ENCODE data around the gene RBM20.

DNA sequence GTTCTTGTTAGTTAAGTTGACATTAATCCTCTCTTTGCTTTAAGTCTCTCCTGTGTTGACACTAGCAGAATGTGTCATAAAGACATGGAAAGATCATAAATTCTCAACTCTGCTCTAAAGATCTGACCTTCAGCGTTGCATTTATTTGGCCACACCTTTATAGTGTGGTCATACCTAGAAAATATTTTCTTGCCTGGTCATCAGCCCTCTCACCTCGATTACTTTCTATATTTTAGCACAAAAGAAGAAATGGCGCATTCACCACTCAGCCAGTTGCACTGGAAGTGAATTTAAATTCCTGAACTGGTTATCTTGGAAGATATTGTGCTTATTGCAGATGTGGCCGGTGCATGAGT, 130.9 kb downstream of the RBM20 start:
- TF ChIP-seq NR3C1 (CRISPR knock-in tag; IDR thresholded peaks at IDR 0.05), result no peak
- no peak for TF ChIP-seq MTA1 (CRISPR knock-in tag; IDR thresholded peaks at IDR 0.05; ENCODE audit: borderline replicate concordance)
- no peak for TF ChIP-seq TCF7L2 (IDR thresholded peaks at IDR 0.05; ENCODE audit: low read depth, low read length)
- TF ChIP-seq ZNF558 (CRISPR knock-in tag; IDR thresholded peaks at IDR 0.05; ENCODE audit: borderline replicate concordance), result no peak
- TF ChIP-seq HCFC1 (IDR thresholded peaks at IDR 0.05; ENCODE audit: low read depth, low read length), result no peak
- TF ChIP-seq, protein P1, sequence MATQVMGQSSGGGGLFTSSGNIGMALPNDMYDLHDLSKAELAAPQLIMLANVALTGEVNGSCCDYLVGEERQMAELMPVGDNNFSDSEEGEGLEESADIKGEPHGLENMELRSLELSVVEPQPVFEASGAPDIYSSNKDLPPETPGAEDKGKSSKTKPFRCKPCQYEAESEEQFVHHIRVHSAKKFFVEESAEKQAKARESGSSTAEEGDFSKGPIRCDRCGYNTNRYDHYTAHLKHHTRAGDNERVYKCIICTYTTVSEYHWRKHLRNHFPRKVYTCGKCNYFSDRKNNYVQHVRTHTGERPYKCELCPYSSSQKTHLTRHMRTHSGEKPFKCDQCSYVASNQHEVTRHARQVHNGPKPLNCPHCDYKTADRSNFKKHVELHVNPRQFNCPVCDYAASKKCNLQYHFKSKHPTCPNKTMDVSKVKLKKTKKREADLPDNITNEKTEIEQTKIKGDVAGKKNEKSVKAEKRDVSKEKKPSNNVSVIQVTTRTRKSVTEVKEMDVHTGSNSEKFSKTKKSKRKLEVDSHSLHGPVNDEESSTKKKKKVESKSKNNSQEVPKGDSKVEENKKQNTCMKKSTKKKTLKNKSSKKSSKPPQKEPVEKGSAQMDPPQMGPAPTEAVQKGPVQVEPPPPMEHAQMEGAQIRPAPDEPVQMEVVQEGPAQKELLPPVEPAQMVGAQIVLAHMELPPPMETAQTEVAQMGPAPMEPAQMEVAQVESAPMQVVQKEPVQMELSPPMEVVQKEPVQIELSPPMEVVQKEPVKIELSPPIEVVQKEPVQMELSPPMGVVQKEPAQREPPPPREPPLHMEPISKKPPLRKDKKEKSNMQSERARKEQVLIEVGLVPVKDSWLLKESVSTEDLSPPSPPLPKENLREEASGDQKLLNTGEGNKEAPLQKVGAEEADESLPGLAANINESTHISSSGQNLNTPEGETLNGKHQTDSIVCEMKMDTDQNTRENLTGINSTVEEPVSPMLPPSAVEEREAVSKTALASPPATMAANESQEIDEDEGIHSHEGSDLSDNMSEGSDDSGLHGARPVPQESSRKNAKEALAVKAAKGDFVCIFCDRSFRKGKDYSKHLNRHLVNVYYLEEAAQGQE (IDR thresholded peaks at IDR 0.05; ENCODE audit: borderline replicate concordance in 1 of 2, low read depth in 1 of 2, low read length in 2 of 2), result no peak
- TF ChIP-seq, protein P2, sequence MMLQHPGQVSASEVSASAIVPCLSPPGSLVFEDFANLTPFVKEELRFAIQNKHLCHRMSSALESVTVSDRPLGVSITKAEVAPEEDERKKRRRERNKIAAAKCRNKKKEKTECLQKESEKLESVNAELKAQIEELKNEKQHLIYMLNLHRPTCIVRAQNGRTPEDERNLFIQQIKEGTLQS (CRISPR knock-in tag; IDR thresholded peaks at IDR 0.05), result no peak
- no peak; a peak in 1 of 4 replicates for TF ChIP-seq EP300 (IDR thresholded peaks at IDR 0.05; ENCODE audit: low read depth in 2 of 2, low read length in 2 of 2)
- no peak for TF ChIP-seq EP300 (CRISPR knock-in tag; IDR thresholded peaks at IDR 0.05; ENCODE audit: borderline replicate concordance)
- no peak for TF ChIP-seq MAF1 (CRISPR knock-in tag; IDR thresholded peaks at IDR 0.05; ENCODE audit: borderline replicate concordance)
- TF ChIP-seq, protein P3, sequence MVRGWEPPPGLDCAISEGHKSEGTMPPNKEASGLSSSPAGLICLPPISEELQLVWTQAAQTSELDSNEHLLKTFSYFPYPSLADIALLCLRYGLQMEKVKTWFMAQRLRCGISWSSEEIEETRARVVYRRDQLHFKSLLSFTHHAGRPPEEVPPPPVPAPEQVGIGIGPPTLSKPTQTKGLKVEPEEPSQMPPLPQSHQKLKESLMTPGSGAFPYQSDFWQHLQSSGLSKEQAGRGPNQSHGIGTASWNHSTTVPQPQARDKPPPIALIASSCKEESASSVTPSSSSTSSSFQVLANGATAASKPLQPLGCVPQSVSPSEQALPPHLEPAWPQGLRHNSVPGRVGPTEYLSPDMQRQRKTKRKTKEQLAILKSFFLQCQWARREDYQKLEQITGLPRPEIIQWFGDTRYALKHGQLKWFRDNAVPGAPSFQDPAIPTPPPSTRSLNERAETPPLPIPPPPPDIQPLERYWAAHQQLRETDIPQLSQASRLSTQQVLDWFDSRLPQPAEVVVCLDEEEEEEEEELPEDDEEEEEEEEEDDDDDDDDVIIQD (CRISPR knock-in tag; IDR thresholded peaks at IDR 0.05; ENCODE audit: low read depth), result no peak
- TF ChIP-seq, protein P4, sequence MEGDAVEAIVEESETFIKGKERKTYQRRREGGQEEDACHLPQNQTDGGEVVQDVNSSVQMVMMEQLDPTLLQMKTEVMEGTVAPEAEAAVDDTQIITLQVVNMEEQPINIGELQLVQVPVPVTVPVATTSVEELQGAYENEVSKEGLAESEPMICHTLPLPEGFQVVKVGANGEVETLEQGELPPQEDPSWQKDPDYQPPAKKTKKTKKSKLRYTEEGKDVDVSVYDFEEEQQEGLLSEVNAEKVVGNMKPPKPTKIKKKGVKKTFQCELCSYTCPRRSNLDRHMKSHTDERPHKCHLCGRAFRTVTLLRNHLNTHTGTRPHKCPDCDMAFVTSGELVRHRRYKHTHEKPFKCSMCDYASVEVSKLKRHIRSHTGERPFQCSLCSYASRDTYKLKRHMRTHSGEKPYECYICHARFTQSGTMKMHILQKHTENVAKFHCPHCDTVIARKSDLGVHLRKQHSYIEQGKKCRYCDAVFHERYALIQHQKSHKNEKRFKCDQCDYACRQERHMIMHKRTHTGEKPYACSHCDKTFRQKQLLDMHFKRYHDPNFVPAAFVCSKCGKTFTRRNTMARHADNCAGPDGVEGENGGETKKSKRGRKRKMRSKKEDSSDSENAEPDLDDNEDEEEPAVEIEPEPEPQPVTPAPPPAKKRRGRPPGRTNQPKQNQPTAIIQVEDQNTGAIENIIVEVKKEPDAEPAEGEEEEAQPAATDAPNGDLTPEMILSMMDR (CRISPR knock-in tag; IDR thresholded peaks at IDR 0.05), result no peak
